Peyer's patch (tissue), 4 donors: ENCODE results near the gene ERC1.

ENCODE experiments used
- CTCF ChIP-seq, 6 experiments: fragments of 450-650 bp in 4 of 6; fragments of 200-600 bp in 2 of 6; sonication (generic) in 1 of 6; IDR thresholded peaks; one replicate each; pipeline ENCODE4 v1.5.1; 2017 to 2019; ENCODE audit warnings: antibody characterized with exemption in 6 of 6, mild to moderate bottlenecking in 3 of 6, moderate library complexity in 1 of 6
- POLR2A ChIP-seq, 2 donors: fragments of 450-650 bp; IDR thresholded peaks; one replicate each; pipeline ENCODE4 v1.5.1; 2017; ENCODE audit warnings: antibody characterized with exemption in 2 of 2, mild to moderate bottlenecking in 2 of 2, moderate library complexity in 2 of 2

GRCh38 chr12:1488908-1489381 lies 497.9 kb downstream of the ERC1 start:
- no peak for TF ChIP-seq CTCF (IDR thresholded peaks at IDR 0.05)
- no peak for TF ChIP-seq POLR2A (IDR thresholded peaks at IDR 0.05)
